Loucy (cell line): ENCODE data around the gene SLC2A4.

Source experiments
- H2AFZ ChIP-seq: fragments of 200-600 bp; sonication (generic); 2 replicates; pipeline ENCODE4 v1.6.0; 2016; ENCODE audit warnings: antibody characterized with exemption, mild to moderate bottlenecking, low read length, moderate library complexity
- H3F3A ChIP-seq: fragments of 200-600 bp; 2 replicates; pipeline ENCODE4 v1.6.0; 2016; ENCODE audit warnings: antibody characterized with exemption, low read depth, mild to moderate bottlenecking
- H3K27me3 ChIP-seq: fragments of 200-600 bp; sonication (generic); 2 replicates; pipeline ENCODE4 v1.6.1; 2014; ENCODE audit warnings: low read length, mild to moderate bottlenecking; ENCODE audit not compliant: insufficient read depth, poor library complexity, severe bottlenecking
- H3K36me3 ChIP-seq: fragments of 200-600 bp; sonication (generic); 2 replicates; pipeline ENCODE4 v1.6.1; 2016; ENCODE audit warnings: low read length; ENCODE audit not compliant: insufficient read depth
- H3K4me1 ChIP-seq: fragments of 200-600 bp; sonication (generic); 2 replicates; pipeline ENCODE4 v1.5.1; 2014; ENCODE audit warnings: low read length, mild to moderate bottlenecking; ENCODE audit not compliant: insufficient read depth, poor library complexity, severe bottlenecking
- H3K4me2 ChIP-seq: fragments of 200-600 bp; sonication (generic); 2 replicates; pipeline ENCODE4 v1.6.0; 2014; ENCODE audit warnings: antibody characterized with exemption, low read length, low read depth, mild to moderate bottlenecking; ENCODE audit not compliant: poor library complexity, severe bottlenecking
- H3K4me3 ChIP-seq: fragments of 200-600 bp; sonication (generic); 2 replicates; pipeline ENCODE4 v1.5.1; 2014; ENCODE audit warnings: low read length, mild to moderate bottlenecking, mixed read lengths; ENCODE audit not compliant: poor library complexity, severe bottlenecking
- H3K79me2 ChIP-seq: fragments of 200-600 bp; sonication (generic); 2 replicates; pipeline ENCODE4 v1.6.1; 2014; ENCODE audit warnings: low read length; ENCODE audit not compliant: insufficient read depth
- H3K9ac ChIP-seq: fragments of 200-600 bp; sonication (generic); 2 replicates; pipeline ENCODE4 v1.6.0; 2014; ENCODE audit warnings: mild to moderate bottlenecking, low read depth, low read length, moderate library complexity; ENCODE audit not compliant: poor library complexity, severe bottlenecking
- H3K9me2 ChIP-seq: fragments of 200-600 bp; sonication (generic); replicated peaks from 2 replicates; pipeline ENCODE4 v1.6.1; 2016; ENCODE audit warnings: low read depth, low read length, mixed read lengths
- H3K9me3 ChIP-seq: fragments of 200-600 bp; sonication (generic); 2 replicates; pipeline ENCODE4 v1.6.1; 2014; ENCODE audit warnings: mild to moderate bottlenecking, antibody characterized with exemption, low read length, low read depth; ENCODE audit not compliant: insufficient read depth
- H4K20me1 ChIP-seq: fragments of 200-600 bp; sonication (generic); 2 replicates; pipeline ENCODE4 v1.6.0; 2014; ENCODE audit warnings: antibody characterized with exemption, low read length, mild to moderate bottlenecking; ENCODE audit not compliant: insufficient read depth, poor library complexity, severe bottlenecking
- CTCF ChIP-seq: fragments of 200-600 bp; sonication (generic); conservative IDR thresholded peaks from 2 replicates; pipeline ENCODE4 v1.5.1; 2014; ENCODE audit warnings: mild to moderate bottlenecking, antibody characterized with exemption, low read length
- EZH2phosphoT487 ChIP-seq: fragments of 200-600 bp; IDR thresholded peaks from 2 replicates; pipeline ENCODE4 v1.6.1; 2018; ENCODE audit warnings: antibody characterized with exemption, mild to moderate bottlenecking, moderate library complexity, borderline replicate concordance

Gene SLC2A4

GRCh38 chr17:7234083-7234951 is 47.2 kb upstream of the SLC2A4 start, which contains the start of gene DVL2:
DVL2 (minus strand) TSS chr17:7234517; CDS start chr17:7234262, 255 bp downstream.
- H4K20me1 ChIP-seq: peaks cover 44% of the 10 kb centered on the region
- peaks cover 87% of the 10 kb centered on the region for H3K79me2 ChIP-seq
- peak within 1 kb of the TSS; percentile 98 for H3K4me2 ChIP-seq
- H3K9me2 ChIP-seq: no peaks in the 10 kb centered on the region
- peak within 1 kb of the TSS; percentile 99 for H3K9ac ChIP-seq
- TF ChIP-seq CTCF: no peak
- TF ChIP-seq EZH2phosphoT487: no peak
- peaks cover 31% of the 10 kb centered on the region for H3K4me1 ChIP-seq
- H3K4me3 ChIP-seq: peak within 1 kb of the TSS; percentile 100
- H3K36me3 ChIP-seq: peaks cover 27% of the 10 kb centered on the region; the same call in 1 of the 2 replicates
- peaks cover 5% of the 10 kb centered on the region for H3K27me3 ChIP-seq
- H2AFZ ChIP-seq: peak within 1 kb of the TSS; percentile 73
- no peaks in the 10 kb centered on the region for H3K9me3 ChIP-seq
- peaks cover 9% of the 10 kb centered on the region for H3F3A ChIP-seq

- Histone ChIP-seq H3K79me2 (peaks cover 82% of the 10 kb centered on the region), H3K4me2 (no peak overlapping the region), H3K4me3 (no peak overlapping the region), H3K36me3 (peaks cover 18% of the 10 kb centered on the region; the same call in 1 of the 2 replicates), H3K9ac (no peak overlapping the region), H3F3A (peaks cover 9% of the 10 kb centered on the region), H4K20me1 (peaks cover 44% of the 10 kb centered on the region), H3K27me3 (peaks cover 5% of the 10 kb centered on the region), H3K9me2 (no peaks in the 10 kb centered on the region), H3K4me1 (peaks cover 43% of the 10 kb centered on the region), H3K9me3 (no peaks in the 10 kb centered on the region), H2AFZ (no peak overlapping the region)
- TF ChIP-seq CTCF (no peak), EZH2phosphoT487 (no peak)
Measured at GRCh38 chr17:7235693-7236665, 45.5 kb upstream of the SLC2A4 start.

- no peaks in the 10 kb centered on the region for H3K9me3 ChIP-seq
- H4K20me1 ChIP-seq: peaks cover 43% of the 10 kb centered on the region
- peaks cover 9% of the 10 kb centered on the region for H3F3A ChIP-seq
- H3K4me3 ChIP-seq: peak overlapping the region; percentile 96
- H3K9ac ChIP-seq: peak overlapping the region; percentile 98
- peaks cover 45% of the 10 kb centered on the region for H3K4me1 ChIP-seq
- peaks cover 82% of the 10 kb centered on the region for H3K79me2 ChIP-seq
- no peak overlapping the region for H2AFZ ChIP-seq
- H3K27me3 ChIP-seq: peaks cover 5% of the 10 kb centered on the region
- TF ChIP-seq EZH2phosphoT487: no peak
- no peak for TF ChIP-seq CTCF
- no peaks in the 10 kb centered on the region for H3K9me2 ChIP-seq
- peaks cover 18% of the 10 kb centered on the region; the same call in 1 of the 2 replicates for H3K36me3 ChIP-seq
- H3K4me2 ChIP-seq: peak overlapping the region; percentile 72
Measured at GRCh38 chr17:7236808-7237207, 44.7 kb upstream of the SLC2A4 start.
